HG02759 (cell line): ENCODE data around the gene SFT2D3.

Experiments used
- ATAC-seq: cut with Tn5 transposase; IDR thresholded peaks from one replicate; pipeline ENCODE4 v1.9.1; 2021; ENCODE audit warnings: mild to moderate bottlenecking, moderate library complexity; ENCODE audit not compliant: unreplicated experiment

SFT2D3 gene

DNA sequence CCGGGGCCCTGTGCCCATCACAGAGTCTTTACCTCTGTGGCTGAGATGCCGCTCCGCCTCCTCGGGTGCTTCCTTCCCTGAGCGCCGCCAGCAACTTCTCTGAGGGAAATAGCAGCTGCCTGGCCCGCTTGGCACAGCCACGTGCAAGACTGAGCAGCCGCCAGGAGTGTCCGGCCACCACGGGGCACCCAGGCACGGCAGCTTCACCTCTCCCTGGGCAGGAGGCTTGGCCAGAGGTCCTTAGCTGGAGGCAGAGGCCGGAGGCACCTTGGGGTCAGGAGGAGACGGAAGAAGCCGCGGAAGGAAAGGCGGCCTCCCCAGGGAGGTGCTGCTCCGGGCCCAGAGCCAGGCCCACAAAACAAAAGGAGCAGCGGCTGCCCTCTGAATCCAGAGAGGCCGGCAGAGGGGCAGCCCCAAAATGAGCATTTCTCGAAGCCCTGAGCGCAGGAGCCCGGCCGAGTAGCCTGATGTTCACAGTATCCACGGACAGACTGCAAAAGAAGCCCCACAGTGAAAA lies 20.0 kb upstream of the SFT2D3 start:
- ATAC-seq, result no peak

DNA sequence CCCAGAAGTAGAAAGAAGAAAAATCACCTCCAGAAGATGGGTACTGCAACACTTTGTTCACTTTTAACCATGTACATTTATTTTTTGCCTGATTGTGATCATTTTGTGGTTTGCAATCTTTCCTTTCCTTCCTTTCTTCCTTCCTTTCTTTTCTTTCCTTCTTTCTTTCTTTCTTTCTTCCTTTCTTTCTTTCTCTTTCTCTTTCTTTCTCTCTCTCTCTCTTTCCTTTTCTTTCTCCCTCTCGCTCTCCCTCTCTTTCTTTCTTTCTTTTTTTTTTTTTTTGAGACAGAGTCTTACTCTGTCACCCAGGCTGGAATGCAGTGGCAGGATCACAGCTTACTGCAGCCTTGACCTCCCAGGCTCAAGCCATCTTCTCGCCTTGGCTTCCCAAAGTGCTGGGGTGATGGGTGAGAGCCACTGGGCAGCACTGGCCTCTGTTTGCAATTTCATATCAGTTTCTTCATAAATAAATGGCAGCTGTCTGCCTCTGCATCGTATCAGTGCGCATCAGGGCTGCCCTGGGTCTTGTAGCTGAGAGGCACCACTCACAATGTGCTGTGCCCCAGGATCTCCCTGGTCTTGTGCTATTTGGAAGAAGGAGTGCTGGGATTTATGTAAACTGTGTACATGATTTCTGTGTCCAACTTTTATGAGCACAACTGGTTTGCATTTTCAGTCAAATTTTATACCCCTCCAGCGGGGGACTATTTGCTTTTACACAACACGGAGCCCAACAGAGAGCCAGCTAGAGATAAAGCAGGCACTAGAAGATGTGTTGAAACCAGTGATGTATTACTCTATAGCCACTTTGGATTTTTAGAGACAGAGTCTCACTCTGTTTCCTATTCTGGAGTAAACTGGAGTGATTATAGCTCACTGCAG lies 19.1 kb upstream of the SFT2D3 start:
- no peak for ATAC-seq

GRCh38 chr2:127683056-127683455 lies 18.2 kb upstream of the SFT2D3 start:
- ATAC-seq, result no peak

- ATAC-seq, result no peak
Observed at GRCh38 chr2:127683757-127684156, 17.5 kb upstream of the SFT2D3 start.

DNA sequence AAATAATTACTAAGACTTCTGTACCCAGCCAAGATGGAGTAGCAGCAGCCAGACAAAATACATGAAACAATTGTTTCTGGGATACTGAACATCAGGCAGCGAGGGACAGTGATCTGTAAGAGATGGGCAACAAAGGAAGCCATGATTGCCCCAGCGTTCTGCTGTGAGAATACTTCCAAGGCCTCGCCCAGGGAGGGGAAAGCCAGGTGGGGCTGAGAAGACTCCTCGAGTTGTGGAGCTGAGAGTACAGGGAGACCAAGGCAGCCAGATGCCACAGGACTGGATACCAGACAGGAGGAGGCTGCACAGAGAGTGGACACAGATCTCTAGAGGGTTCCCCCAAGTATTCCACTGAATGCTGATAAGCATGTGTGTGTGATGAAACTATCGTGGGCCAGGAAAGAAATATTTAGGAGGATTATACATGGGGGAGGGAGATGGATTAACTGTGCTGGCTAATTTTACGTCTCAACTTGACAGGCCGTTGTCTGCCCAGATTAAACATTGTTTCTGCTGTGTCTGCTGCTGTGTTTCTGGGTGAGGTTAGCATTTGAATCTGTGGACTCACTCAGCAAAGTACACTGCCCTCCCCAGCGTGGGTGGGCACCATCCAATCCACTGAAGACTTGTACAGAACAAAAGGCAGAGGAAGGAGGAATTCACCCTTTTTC lies 15.8 kb upstream of the SFT2D3 start:
- ATAC-seq, result no peak

DNA sequence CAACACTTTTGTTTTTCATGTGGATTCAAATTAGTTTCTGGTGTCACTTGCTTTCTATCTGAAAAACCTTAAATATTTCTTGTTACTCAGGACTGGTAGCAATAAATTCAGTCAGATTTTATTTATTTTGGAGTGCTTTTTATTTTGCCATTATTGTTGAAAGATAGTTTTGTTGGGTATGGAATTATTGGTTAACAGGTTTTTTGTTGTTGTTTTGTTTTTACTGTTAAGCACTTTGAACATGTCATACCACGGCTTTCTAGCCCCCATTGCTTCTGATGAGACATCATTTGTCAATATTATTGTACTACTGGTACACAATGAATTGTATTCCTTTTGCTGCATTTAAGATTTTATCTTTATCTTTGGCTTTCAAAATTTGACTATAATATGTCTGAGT lies 12.9 kb upstream of the SFT2D3 start:
- no peak for ATAC-seq

DNA sequence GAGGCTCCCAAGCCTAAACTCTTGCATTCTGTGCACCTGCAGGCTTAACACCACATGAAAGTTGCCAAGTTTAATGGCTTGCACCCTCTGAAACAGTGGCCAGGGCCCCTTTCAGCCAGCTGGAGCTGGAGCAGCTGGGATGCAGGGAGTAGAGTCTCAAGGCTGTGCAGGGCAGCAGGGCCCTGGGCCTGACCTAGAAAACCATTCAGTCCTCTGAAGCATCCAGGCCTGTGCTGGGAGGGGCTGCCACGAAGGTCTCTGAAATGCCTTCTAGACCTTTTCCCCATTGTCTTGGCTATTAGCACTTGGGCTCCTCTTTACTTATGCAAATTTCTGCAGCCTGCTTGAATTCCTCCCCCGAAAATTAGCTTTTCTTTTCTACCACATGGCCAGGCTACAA lies 10.6 kb upstream of the SFT2D3 start:
- ATAC-seq, result no peak

GRCh38 chr2:127694986-127695385 lies 6.3 kb upstream of the SFT2D3 start:
- no peak for ATAC-seq

DNA sequence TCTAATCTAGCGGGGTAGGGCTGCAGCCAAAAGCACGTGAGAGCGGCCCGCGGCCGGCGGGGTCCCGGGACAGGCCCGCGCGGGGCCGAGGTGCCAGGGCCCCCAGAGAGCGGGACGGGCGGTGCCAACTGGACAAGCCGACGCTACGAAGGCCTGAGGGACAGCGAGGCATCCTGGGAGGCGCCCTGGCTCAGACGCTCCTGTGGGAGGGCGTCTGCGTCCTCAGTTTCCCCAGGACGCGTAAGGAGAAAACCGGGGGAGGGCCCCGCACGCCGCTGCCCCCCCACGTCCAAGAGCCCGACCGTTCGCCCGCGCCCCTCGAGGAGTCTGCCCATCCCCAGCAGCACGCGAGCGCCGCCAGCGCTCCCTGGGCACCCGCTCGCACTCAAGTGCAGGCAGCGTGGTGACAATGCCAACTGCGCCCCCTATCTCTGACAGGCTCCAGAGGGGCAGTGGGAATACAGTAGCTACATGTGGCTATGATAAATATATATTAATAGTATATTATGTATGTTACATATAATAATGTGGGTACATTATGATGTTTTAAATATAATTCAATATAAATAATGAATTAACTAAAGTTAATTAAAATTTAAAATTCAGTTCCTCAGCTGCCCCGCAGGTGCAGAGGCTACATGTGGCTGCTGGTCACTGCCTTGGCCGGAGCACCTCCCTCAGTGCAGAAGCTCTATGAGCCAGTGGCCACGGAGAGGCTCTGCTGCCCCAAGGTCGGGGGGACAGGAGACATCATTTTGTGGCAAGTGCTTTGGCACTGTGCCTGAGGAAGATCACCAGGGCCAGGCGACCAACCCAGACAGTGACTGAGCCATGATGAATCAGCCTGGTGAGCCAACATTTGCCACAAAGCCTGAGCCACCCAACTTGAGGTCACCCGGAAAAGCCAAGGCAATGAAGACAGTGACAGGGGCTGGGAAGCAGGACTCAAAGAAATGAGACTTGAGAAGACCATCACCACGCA lies 5.5 kb upstream of the SFT2D3 start:
- ATAC-seq, result no peak

DNA sequence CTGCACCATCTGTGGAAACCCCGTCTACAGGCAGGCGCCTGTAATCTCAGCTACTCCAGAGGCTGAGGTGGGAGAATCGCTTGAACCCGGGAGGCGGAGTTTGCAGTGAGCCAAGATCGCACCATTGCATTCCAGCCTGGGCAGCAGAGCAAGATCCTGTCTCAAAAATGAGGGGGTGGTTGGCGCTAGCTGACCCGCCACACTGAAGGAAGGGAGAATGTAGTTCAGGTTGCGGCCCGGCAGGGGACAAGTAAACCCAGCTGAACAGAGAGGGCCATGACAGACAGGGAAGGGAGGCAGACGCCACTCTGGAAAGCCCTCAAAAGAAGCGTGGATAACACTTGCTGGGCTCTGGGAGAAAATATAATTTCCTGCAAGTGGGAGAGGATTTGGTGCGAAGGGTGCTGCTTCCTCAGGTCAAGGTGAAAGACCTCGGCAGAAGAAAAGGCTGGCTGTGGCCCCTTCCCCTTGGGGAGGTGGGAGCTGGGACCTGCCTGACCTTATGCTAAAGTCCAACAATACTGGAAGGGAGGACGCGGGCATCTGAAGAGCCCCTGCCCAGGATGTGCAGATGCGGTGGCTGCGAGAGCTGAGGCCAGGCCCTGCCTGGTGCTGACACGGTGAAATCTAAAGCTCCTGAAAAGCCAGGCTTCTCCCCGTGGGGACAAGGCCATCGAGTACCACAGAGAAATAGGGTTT lies 3.7 kb upstream of the SFT2D3 start:
- no peak for ATAC-seq

GRCh38 chr2:127698553-127699355 lies 2.5 kb upstream of the SFT2D3 start:
- ATAC-seq, result no peak

DNA sequence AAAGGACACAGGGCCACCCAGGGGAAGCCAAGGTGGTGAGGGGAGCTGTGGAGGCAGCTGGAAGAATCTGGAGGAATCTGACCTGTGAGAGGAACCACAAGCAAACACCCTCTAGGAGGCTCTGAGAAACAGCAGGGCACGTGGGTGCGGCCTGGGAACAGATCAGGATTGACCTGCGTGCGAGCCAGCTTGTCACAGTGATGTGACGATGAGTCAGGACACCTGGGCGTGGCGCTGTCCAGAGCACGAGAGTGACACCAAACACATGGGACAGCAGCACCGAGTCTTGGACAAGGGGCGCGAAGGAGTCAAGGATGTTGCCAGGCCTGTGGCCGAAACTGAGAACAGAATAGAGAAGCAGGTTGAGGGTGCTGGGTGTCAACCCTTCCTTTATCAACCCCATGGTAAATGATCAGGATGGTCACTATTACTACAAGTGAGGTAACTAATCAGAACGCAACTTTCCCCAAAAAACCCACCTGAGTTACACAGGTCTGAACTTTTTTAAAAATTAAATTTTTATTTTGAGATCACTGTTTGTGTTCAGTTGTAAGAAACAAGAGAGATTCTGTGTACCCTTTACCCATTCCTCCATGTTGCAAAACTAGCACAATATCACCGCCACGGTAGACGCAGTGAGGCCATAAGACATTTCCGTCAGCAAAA lies 637 bp upstream of the SFT2D3 start:
- peak; percentile 61 for ATAC-seq

DNA sequence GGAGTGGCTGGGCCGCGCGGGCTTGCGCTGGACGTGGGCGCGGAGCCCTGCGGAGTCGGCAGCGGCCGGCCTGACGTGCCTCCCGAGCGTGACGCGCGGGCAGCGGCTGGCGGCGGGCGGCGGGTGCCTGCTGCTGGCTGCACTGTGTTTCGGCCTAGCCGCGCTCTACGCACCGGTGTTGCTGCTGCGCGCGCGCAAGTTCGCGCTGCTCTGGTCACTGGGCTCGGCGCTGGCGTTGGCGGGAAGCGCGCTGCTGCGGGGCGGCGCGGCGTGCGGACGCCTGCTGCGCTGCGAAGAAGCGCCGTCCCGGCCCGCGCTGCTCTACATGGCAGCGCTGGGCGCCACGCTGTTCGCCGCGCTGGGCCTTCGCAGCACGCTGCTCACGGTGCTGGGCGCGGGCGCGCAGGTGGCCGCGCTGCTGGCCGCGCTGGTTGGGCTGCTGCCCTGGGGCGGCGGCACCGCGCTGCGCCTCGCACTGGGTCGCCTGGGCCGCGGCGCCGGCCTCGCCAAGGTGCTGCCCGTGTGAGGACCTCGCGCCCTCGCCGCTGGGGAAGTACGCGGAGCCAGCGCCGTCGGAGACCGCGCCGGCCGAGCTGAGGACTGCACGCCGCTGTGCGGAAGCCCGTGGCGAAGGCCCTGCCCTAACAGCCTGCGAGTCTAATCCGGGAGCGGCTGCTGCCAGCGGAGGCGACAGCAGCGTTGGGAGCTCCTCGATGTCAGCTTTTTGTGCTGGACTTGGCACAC lies 526 bp downstream of the SFT2D3 start:
- peak; percentile 52 for ATAC-seq

DNA sequence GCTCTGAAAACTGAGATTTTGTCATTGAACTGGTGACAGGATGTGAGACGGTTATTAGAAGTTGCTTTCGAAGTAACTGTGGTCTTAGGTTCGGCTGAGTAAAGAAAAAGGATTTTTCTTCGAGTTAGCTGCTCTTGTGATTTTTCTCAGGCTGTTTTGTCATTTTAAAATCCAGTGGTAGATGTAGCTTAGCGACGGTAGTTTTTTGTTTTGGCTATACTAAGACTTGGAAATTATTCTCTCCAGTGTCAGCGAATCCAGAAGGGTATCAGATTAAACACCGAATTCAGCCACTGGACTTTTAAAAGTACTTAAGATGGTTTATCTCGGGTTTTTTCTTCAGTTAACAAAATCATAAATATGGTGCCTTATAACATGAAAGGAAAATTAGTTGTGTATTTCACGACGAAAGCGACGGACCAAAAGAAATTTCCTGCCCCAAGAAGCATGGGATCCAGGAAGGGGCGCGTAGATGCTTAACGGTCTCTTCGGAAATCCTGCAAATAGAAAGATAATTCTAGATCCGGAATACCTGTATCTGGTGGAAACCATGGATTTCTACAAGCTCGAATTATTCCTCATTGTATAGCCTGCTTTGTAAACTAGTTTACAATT lies 1.2 kb downstream of the SFT2D3 start:
- ATAC-seq, result no peak

DNA sequence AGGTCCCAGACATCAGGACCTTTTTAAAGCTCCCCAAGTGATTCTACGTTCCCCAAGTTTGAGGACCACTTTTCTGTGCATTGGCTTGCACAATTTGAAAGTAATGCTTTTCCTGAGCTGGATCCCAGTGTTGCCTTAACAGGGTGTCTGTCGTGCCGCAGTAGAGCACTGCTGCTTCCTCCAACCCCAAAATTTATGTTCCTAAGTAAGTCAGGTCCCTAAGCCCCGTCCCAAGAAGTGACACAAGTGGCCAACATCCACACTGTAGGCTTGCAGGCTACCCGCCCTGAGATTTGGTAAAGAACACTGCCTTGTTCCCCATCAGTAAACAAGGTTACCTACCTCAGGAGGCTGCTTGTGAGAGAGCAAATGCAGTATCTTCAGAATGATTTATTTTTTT lies 2.0 kb downstream of the SFT2D3 start:
- ATAC-seq, result no peak

DNA sequence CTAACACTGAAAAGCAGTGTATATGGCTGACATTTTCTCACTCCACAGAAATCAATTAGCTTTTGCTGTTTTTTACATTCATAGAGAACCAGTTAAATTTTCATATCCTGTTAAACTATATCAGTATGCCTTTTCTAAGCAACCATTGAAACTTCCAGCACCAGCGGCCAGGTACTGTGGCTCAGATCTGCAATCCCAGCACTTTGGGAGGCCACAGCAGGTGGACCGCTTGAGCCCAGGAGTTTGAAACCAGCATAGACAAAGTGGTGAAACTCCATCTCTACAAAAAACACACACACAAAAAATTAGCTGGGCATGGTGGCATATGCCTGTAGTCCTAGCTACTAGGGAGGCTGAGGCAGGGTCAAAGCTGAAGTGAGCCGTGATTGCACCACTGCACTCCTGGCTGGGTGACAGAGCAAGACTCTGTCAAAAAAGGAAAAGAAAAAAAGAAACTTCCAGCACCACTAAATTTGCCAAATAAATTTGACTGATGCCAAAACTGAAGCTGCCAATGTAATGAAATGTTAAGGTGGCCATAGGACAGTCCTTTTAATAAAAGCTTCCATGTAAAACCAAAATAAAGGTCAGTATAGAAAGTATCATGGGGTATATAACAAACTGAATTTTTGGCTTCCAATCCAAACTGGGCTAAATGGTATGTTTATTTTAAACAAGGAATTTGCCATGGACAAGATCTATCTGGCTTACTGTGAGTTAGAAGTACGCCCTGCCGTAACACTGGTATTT lies 3.5 kb downstream of the SFT2D3 start:
- no peak for ATAC-seq

DNA sequence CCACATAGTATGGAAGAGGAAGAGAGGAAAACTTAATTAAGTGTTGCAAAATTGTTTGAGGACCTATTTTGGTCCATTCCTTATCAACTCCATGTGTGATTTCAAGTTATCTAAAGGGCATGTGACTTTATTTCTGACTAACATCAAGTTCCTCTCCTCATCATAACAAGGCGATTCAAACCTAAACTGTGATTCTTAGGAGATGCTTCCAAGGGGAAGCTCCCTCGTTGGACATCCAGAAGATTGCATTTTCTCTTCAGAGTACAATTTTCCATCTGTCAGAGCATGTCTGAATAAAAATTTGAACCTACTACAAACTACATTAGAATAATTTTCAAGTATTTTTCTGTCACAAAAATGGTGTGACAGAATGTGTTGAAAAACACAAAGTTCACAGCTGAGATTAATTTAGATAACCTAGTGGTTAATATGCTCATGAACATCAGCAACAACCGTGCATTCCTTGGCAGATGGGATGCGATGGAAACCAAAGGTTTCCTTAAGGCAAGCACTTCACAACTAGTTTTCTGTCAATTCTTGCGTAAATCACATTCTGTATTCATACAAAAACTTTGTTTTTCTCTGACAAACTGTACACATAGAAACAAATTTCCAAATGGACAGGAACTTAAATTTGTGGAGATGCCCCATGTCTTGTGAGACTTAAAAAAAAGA lies 4.2 kb downstream of the SFT2D3 start:
- ATAC-seq, result no peak
